Endothelial cell of umbilical vein (primary cell): Measurements from ENCODE around the gene REEP1. TPM values are rescaled to one million over a fixed set of nuclear protein-coding genes. Genes with fewer than 3 reads are reported as not detected.

Experiments used
- BruUV-seq: library from RNA; stranded (reverse); fragments of 400-500 nt; replicated peaks from 2 replicates; lab custom pipeline; 2021; lab: Mats Ljungman, UMichigan
- CTCF ChIA-PET: fragments of 300-600, 350-600 bp; sonication (Branson Sonifier 250); formaldehyde crosslinking; loops from one replicate; lab custom pipeline; 2021; ENCODE audit warnings: antibody characterized with exemption, inconsistent platforms; lab: Charles Lee
- POLR2A ChIA-PET: fragments of 300-600, 350-600 bp; sonication (Branson Sonifier 250); formaldehyde crosslinking; loops from one replicate; lab custom pipeline; 2021; ENCODE audit warnings: antibody characterized with exemption, inconsistent platforms; lab: Charles Lee
- DNase-seq: peaks from one replicate; pipeline ENCODE4 v3.0.0-alpha.2; 2011; ENCODE audit warnings: low read depth, low spot score
- FAIRE-seq: peaks from 2 replicates; lab custom pipeline; 2011; peaks lifted over from hg19 to GRCh38; lab: Jason Lieb, UNC
- H2AFZ ChIP-seq: 2 replicates; pipeline ENCODE4 v1.6.0; 2012; ENCODE audit warnings: low read depth, low read length, control low read depth, inconsistent platforms
- H3K27ac ChIP-seq: 2 replicates; pipeline ENCODE4 v1.5.1; 2011; ENCODE audit warnings: low read depth, mild to moderate bottlenecking, control low read depth, low read length, moderate library complexity; ENCODE audit not compliant: insufficient read depth
- H3K27me3 ChIP-seq, 2 experiments: 2 replicates each; pipeline versions ENCODE4 v1.6.0 to v1.6.1; 2011; ENCODE audit warnings: low read length in 2 of 2, mixed read lengths in 1 of 2; ENCODE audit not compliant: control insufficient read depth in 2 of 2, insufficient read depth in 2 of 2
- H3K36me3 ChIP-seq, 2 experiments: 2 replicates in 1 of 2; 3 replicates in 1 of 2; pipeline ENCODE4 v1.5.1; 2011; ENCODE audit warnings: low read length in 2 of 2, mild to moderate bottlenecking in 1 of 2, moderate library complexity in 1 of 2; ENCODE audit not compliant: control insufficient read depth in 2 of 2, insufficient read depth in 2 of 2; ENCODE audit errors: extremely low read depth in 1 of 2
- H3K4me1 ChIP-seq: 3 replicates; pipeline ENCODE4 v1.5.1; 2011; ENCODE audit warnings: mild to moderate bottlenecking, low read length; ENCODE audit not compliant: control insufficient read depth, insufficient read depth; ENCODE audit errors: extremely low read depth
- H3K4me2 ChIP-seq: 2 replicates; pipeline ENCODE4 v1.6.1; 2011; ENCODE audit warnings: low read length, control low read depth, mixed read lengths; ENCODE audit not compliant: insufficient read depth
- H3K4me3 ChIP-seq, 3 experiments: fragments of 200-600 bp in 1 of 3; sonication (generic), shearing (Covaris generic) in 1 of 3; replicated peaks in 1 of 3; 2 replicates each; pipeline ENCODE4 v1.5.1; 2011 to 2016; ENCODE audit warnings: control low read depth in 3 of 3, low read length in 3 of 3, mild to moderate bottlenecking in 2 of 3, inconsistent platforms in 1 of 3, low read depth in 1 of 3, moderate library complexity in 1 of 3; ENCODE audit not compliant: insufficient read depth in 1 of 3
- H3K79me2 ChIP-seq: 2 replicates; pipeline ENCODE4 v1.6.0; 2012; ENCODE audit warnings: low read length, inconsistent platforms; ENCODE audit not compliant: control insufficient read depth, insufficient read depth
- H3K9ac ChIP-seq: replicated peaks from 2 replicates; pipeline ENCODE3; 2011; ENCODE audit warnings: low read length, control low read depth; ENCODE audit not compliant: insufficient read depth; ENCODE audit errors: extremely low read depth
- H3K9me1 ChIP-seq: replicated peaks from 3 replicates; pipeline ENCODE4 v1.6.0; 2011; ENCODE audit warnings: mild to moderate bottlenecking, low read length; ENCODE audit not compliant: control insufficient read depth, insufficient read depth; ENCODE audit errors: extremely low read depth
- H3K9me3 ChIP-seq: replicated peaks from 2 replicates; pipeline ENCODE4 v1.5.1; 2012; ENCODE audit warnings: low read length, inconsistent platforms; ENCODE audit not compliant: control insufficient read depth, insufficient read depth
- H4K20me1 ChIP-seq: replicated peaks from 2 replicates; pipeline ENCODE3; 2011; ENCODE audit warnings: mild to moderate bottlenecking, low read length; ENCODE audit not compliant: control insufficient read depth, insufficient read depth; ENCODE audit errors: extremely low read depth
- CTCF ChIP-seq, 2 donors: IDR thresholded peaks; 1 replicate in 1 of 2; 2 replicates in 1 of 2; pipeline ENCODE4 v1.5.1; 2011; ENCODE audit warnings: low read length in 2 of 2, mild to moderate bottlenecking in 2 of 2, moderate library complexity in 2 of 2, control low read depth in 1 of 2, inconsistent platforms in 1 of 2, low read depth in 1 of 2; ENCODE audit not compliant: insufficient read depth in 1 of 2; ENCODE audit errors: extremely low read depth in 1 of 2
- FOS ChIP-seq: IDR thresholded peaks from 2 replicates; pipeline ENCODE4 v1.6.1; 2011; ENCODE audit warnings: mild to moderate bottlenecking, low read length, moderate library complexity, borderline replicate concordance; ENCODE audit not compliant: insufficient read depth
- GATA2 ChIP-seq: IDR thresholded peaks from 2 replicates; pipeline ENCODE4 v1.7.0; 2011; ENCODE audit warnings: low read depth, mild to moderate bottlenecking, moderate library complexity, mixed read lengths, low read length; ENCODE audit not compliant: insufficient read length, insufficient read depth
- MYC ChIP-seq: IDR thresholded peaks from one replicate; pipeline ENCODE4 v1.6.1; 2011; ENCODE audit warnings: mild to moderate bottlenecking, low read depth, low read length
- POLR2AphosphoS5 ChIP-seq: IDR thresholded peaks from 2 replicates; pipeline ENCODE4 v1.6.1; 2012; ENCODE audit warnings: low read depth, mild to moderate bottlenecking, control low read depth, low read length, moderate library complexity; ENCODE audit not compliant: insufficient read depth
- dilution Hi-C: fragments of 300-500 bp; cut with MboI; formaldehyde crosslinking; loops from one replicate; pipeline ENCODE4 v1.15.0; 2019; ENCODE audit warnings: low sequenced_read_pairs; ENCODE audit not compliant: extremely low pct_ligation_motif_present
- intact Hi-C: fragments of 100-400 bp; cut with micrococcal nuclease; formaldehyde crosslinking; loops from one replicate; pipeline ENCODE4 v1.10.0; 2022
- polyA plus RNA-seq, 4 experiments: library from polyadenylated mRNA; depleted of rRNA in 3 of 4; stranded (reverse) in 3 of 4; unstranded in 1 of 4; fragments of >200 nt; gene quantifications; 2 replicates each; pipeline versions ENCODE4 v1.2.1 to v1.2.3, GENCODE V29; 2011 to 2012; ENCODE audit warnings: missing spikeins in 1 of 4
- total RNA-seq: library from RNA; stranded (reverse); gene quantifications from 2 replicates; pipeline ENCODE4 v1.2.3, GENCODE V29; 2021

Gene REEP1
- total and polyA plus RNA-seq, 2 donors (not counting 3 experiments of a cell fraction or from before 2014, with no cell fraction given) = 0.11 to 0.53 TPM

- no peak overlapping the region for H3K27ac ChIP-seq
- BruUV-seq = no TSS peak
- intact Hi-C loops (no loop called here), dilution Hi-C loops (no loop called here)
- no peak for TF ChIP-seq POLR2AphosphoS5
- TF ChIP-seq FOS = no peak
- TF ChIP-seq GATA2 = no peak
- no peak for TF ChIP-seq MYC
- TF ChIP-seq CTCF (IDR thresholded peaks at IDR 0.05; ENCODE audit: extremely low read depth in 1 of 2, insufficient read depth in 1 of 2, low read depth in 1 of 2, low read length in 2 of 2) = no peak
- no peaks in the 10 kb centered on the region for H3K9me1 ChIP-seq
- CTCF ChIA-PET = interaction anchor here (0.9 kb wide), 1 partner anchor 150 kb away, joined by 5 read pairs; no protein-coding TSS in a partner anchor
- no peak overlapping the region for H2AFZ ChIP-seq
- H3K79me2 ChIP-seq = no peaks in the 10 kb centered on the region
- POLR2A ChIA-PET = no interaction called here
- DNase-seq (no peak), FAIRE-seq (no peak)
- H3K9ac ChIP-seq = no peak overlapping the region
- H3K27me3 ChIP-seq = peaks cover 2 to 13% of the 10 kb centered on the region in 2 experiments
- H3K9me3 ChIP-seq = no peaks in the 10 kb centered on the region
- no peaks in the 10 kb centered on the region for H4K20me1 ChIP-seq
- no peak overlapping the region for H3K4me2 ChIP-seq
- no peaks in the 10 kb centered on the region for H3K36me3 ChIP-seq
- H3K4me1 ChIP-seq = no peaks in the 10 kb centered on the region
- H3K4me3 ChIP-seq = no peak overlapping the region
Observed at GRCh38 chr2:86375623-86376022, 38.2 kb upstream of the REEP1 start.
